Ramos (cell line): ENCODE results near the gene BCAS3.
"Not testable (repeated sequence)": the region's sequence is repeated elsewhere in the genome, so short reads cannot be mapped to it uniquely, and the experiment has no call there.

ENCODE experiments used
- in situ Hi-C: fragments of 300-500 bp; cut with MboI; formaldehyde crosslinking; loops from one replicate; pipeline ENCODE4 v1.14.3; 2022; ENCODE audit warnings: low sequenced_read_pairs; ENCODE audit not compliant: unreplicated experiment

The BCAS3 gene

GRCh38 chr17:60668741-60669140, 8.9 kb upstream of the BCAS3 start:
- in situ Hi-C loops, result not testable (repeated sequence)

DNA sequence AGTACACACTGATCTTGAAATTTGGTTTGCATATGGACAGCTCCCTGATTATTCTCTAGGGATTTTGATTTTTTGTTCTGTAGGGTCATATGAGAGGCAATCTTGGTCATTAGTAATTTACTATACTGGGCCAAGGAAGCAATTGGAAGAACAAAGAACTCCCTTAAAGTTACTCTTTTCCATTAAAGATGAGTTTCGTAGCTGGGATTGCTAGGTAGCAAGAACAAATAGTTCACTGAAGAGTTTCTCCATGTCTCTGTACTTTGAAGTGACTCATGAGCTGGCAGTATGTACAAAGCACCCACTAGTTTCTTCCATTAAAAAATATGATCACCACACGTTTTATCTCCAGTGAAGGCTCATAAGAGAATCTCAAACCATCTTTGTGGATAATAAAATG, 6.2 kb upstream of the BCAS3 start:
- in situ Hi-C loops, result no loop called here

DNA sequence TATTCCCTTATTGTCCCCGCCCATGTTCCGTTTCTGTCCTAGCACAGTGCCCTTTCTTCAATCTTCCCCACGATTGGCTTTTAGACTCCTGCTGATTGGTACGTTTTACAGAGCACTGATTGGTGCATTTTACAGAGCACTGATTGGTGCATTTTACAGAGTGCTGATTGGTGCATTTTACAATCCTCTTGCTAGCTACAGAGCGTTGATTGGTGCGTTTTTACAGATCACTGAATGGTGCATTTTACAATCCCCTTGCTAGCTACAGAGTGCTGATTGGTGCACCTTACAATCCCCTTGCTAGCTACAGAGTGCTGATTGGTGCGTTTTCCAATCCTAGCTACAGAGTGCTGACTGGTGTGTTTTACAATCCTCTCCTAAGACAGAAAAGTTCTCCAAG, 3.0 kb upstream of the BCAS3 start:
- in situ Hi-C loops, result not testable (repeated sequence)

GRCh38 chr17:60675997-60676396, 1.7 kb upstream of the BCAS3 start:
- in situ Hi-C loops, result no loop called here

- in situ Hi-C loops, result no loop called here
Measured at GRCh38 chr17:60676758-60677307, 818 bp upstream of the BCAS3 start.

DNA sequence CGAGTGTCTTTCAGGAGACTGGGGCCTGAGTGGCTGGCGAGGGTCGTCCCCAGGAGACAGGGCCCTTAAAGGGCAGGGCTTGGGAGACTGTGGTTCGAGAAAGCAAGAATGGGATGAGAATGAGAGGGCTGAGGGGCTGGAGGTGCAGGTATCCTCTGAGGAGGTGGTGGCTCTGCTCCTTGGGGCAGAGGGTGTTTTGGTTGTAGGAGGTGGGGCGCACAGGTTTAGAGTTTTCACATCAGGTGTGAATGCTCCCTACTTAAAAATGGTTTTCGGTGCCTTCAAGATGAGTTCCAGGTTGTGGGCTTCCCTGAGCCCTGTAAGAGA, 430 bp downstream of the BCAS3 start:
- in situ Hi-C loops, result no loop called here

GRCh38 chr17:60679287-60679686, 1.6 kb downstream of the BCAS3 start:
- in situ Hi-C loops, result no loop called here

DNA sequence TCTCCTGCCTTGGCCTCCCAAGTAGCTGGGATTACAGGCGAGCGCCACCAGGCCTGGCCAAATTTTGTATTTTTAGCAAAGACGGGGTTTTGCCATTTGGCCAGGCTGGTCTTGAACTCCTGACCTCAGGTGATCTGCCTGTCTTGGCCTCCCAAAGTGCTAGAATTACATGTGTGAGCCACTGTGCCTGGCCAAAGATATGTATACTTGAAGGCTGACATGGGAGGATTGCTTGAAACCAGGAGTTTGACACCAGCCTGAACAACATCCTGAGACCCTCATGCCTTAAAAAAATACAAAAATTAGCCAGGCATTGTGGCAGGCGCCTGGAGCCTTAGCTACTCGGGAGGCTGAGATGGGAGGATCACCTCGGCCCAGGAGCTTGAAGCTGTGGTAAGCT, 3.1 kb downstream of the BCAS3 start:
- in situ Hi-C loops, result no loop called here

- in situ Hi-C loops, result no loop called here
Measured at GRCh38 chr17:60685437-60685836, 7.8 kb downstream of the BCAS3 start.

DNA sequence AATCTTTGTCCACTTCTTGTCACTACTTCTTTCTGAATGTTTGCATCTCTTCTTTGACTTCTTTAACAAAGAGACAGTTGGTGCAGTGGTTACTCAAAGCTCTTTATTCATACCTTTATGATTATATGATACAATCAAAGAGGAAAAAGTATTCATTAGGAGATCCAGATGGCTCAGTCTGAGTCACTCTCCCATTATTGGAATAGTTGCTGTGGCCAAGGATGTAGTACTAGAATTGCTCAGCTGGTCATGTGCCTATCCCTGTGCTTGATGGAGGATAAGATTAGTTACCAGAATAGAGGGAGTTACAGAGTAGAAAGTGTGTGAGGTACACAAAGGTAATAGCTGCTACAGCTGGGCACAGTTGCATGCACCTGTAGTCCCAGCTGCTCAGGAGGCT, 18.3 kb downstream of the BCAS3 start:
- in situ Hi-C loops, result no loop called here

- in situ Hi-C loops, result no loop called here
Measured at GRCh38 chr17:60699090-60699489, 21.4 kb downstream of the BCAS3 start.

DNA sequence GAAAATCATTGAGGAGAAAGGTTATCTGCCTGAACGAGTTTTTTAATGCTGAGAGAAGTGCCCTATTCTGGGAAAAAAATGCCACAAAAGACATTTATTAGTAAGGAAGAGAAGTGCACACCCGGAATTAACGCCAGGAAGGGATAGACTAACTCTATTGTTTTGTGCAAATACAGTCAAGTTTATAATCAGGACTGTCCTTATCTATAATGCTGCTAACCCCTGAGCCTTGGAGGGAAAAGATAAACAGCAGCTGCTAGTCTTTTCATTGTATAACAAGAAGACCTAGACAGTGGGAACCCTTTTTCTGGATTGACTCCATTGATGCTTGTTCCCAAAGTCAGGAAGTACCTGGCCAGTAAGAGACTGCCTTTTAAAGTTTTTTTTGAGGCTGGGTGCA, 26.5 kb downstream of the BCAS3 start:
- in situ Hi-C loops, result no loop called here

GRCh38 chr17:60712675-60713074, 35.0 kb downstream of the BCAS3 start:
- in situ Hi-C loops, result no loop called here

GRCh38 chr17:60713608-60714007, 36.0 kb downstream of the BCAS3 start:
- in situ Hi-C loops, result no loop called here

- in situ Hi-C loops, result no loop called here
Measured at GRCh38 chr17:60716766-60717165, 39.1 kb downstream of the BCAS3 start.

GRCh38 chr17:60717814-60718213, 40.2 kb downstream of the BCAS3 start:
- in situ Hi-C loops, result no loop called here

DNA sequence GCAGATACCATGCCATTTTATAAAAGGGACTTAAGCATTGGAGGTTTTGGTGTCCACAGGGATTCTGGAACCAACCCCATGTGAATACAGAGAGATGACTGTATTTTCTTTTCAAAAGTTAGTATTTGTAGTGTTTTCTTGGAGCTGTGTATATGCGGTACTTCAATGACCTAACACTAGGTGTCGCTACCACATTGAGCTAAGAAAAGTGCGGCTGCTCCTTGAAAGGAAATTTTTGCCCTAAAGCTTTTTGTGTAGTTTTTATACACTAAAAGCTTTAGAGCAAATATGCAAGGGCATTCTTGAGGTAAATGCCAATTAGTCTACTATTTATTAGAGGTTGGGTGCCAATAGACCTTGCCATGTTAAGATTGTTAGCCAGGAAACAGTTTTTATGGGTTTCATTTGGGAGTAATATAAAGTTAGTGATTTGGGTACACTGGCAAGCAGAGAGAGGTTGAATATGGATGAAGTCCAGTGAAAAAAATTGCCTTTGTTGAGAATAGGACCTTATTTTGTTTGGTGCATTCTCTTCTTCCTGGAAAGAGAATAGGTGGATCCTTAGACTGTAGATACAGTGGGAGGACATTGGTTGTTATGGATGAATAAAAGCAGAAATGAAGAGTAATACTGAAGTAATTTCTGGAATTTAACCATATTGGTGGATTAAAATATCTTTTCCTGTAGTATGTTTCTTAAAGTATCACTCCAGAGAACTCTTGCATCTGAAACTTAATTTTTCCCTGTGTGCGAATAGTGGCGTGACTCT, 43.3 kb downstream of the BCAS3 start:
- in situ Hi-C loops, result no loop called here

DNA sequence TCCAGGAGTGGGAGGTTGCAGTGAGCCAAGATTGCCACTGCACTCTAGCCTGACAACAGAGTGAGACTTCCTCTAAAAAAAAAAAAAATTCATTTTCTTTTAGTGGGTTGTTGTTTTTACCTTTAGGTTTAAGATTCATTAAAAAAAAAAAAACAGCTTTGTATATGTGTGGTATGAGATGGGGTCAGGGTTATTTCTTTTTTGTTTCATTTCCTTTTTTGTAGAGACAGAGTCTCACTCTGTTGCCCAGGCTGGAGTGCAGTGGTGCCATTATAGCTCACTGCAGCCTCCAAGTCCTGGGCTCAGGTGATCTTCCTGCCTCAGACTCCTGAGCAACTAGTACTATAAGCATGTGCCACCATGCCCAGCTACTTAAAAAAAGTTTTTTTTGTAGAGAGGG, 47.0 kb downstream of the BCAS3 start:
- in situ Hi-C loops, result loop anchor here (25.0 kb wide), 1 partner anchor 638 kb away; no protein-coding TSS in a partner anchor

DNA sequence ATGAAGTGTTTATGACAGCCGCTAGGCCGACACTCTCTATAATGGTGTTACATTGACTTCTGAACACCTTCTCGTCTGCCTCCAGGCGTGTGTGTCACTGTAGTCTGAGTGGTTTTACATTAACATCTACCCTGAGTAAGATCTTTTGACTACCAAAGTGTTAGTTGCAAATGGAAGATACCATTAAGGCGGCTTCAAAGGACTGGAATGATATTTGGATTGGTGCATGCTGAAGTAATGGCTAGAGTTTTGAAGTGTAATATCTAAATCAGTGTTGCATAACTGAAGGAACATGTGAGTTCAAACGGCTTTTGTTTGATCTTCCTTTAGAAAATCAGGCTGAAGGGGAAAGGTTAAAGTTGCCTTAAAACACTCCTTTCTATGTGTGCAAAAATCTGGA, 52.2 kb downstream of the BCAS3 start:
- in situ Hi-C loops, result loop anchor here (25.0 kb wide), 1 partner anchor 632 kb away; no protein-coding TSS in a partner anchor

DNA sequence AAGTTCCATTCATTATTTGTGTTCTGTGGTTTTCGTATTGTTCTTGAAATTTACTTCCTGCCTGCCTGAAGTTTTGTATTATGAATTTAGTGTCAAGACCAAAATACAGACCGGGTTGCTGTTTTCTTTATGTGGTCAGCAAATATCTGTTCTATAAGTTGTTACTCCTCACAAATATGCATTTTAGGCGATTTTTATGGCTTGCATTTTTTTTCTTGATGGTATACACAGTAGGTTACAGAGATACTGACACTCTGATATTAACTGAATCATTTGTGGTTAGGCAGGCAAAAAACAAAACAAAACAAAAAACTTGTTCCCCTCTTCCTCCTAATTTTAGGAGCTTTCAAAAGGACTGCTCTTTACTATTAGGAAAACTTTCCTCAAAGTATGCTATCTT, 52.6 kb downstream of the BCAS3 start:
- in situ Hi-C loops, result loop anchor here (25.0 kb wide), 1 partner anchor 632 kb away; no protein-coding TSS in a partner anchor

GRCh38 chr17:60738287-60738686, 60.6 kb downstream of the BCAS3 start:
- in situ Hi-C loops, result loop anchor here (25.0 kb wide), 1 partner anchor 624 kb away; no protein-coding TSS in a partner anchor

DNA sequence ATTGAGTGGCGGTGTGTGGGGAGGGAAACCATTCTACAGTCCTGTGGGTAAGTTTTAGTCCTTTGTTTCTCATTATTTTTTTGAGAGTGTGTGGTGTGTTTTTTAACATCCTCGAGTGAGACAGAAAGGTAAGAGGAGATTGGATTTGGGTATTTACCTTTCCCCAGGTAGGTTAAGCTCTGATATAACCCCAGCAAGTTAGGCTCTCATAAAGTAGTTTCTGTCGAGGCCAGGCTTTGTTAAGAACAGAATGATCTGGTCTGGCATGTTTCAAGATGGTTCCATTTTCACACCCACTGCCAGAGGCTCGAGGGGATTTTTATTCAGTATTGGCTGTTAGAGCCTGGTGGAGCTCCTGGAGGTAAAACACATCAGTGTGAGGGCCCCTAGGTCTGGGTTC, 62.9 kb downstream of the BCAS3 start:
- in situ Hi-C loops, result loop anchor here (25.0 kb wide), 1 partner anchor 622 kb away; no protein-coding TSS in a partner anchor
